IMR-90 (cell line): Measurements from ENCODE around the gene PIEZO2. TPM values are rescaled to one million over a fixed set of nuclear protein-coding genes. Genes with fewer than 3 reads are reported as not detected.

Source experiments
- ATAC-seq: fragments of 200-7000 bp; cut with Tn5 transposase; 2 replicates; pipeline ENCODE4 v1.9.1; 2020; ENCODE audit warnings: low read depth, mild to moderate bottlenecking, moderate library complexity
- BruUV-seq: library from RNA; stranded (reverse); fragments of 400-500 nt; replicated peaks from 2 replicates; lab custom pipeline; 2021; lab: Mats Ljungman, UMichigan
- CTCF ChIA-PET: fragments of 300-600 bp; formaldehyde crosslinking; extraction: SDS; loops from one replicate; lab custom pipeline; 2021; ENCODE audit warnings: antibody characterized with exemption; lab: Yijun Ruan, JAX
- POLR2A ChIA-PET: fragments of 300-600 bp; sonication (Branson Sonifier 250); formaldehyde crosslinking; loops from one replicate; lab custom pipeline; 2022; ENCODE audit warnings: antibody characterized with exemption; ENCODE audit not compliant: unreplicated experiment; lab: Charles Lee
- DNase-seq: peaks from one replicate; pipeline ENCODE4 v3.0.0; 2013
- H2AFZ ChIP-seq: replicated peaks from 2 replicates; pipeline ENCODE3; 2013; ENCODE audit warnings: low read length, mild to moderate bottlenecking; ENCODE audit not compliant: poor library complexity
- H2AK5ac ChIP-seq: 2 replicates; pipeline ENCODE4 v1.6.1; 2013; ENCODE audit warnings: low read depth, low read length, inconsistent platforms
- H2AK9ac ChIP-seq: replicated peaks from 2 replicates; pipeline ENCODE3; 2013; ENCODE audit warnings: mild to moderate bottlenecking, low read depth, low read length, moderate library complexity; ENCODE audit not compliant: poor library complexity
- H2BK120ac ChIP-seq: 2 replicates; pipeline ENCODE4 v1.6.1; 2013; ENCODE audit warnings: low read depth, low read length, inconsistent platforms
- H2BK15ac ChIP-seq: 3 replicates; pipeline ENCODE4 v1.6.1; 2013; ENCODE audit warnings: low read depth, low read length, inconsistent platforms
- H2BK20ac ChIP-seq: 2 replicates; pipeline ENCODE4 v1.6.1; 2013; ENCODE audit warnings: low read depth, mild to moderate bottlenecking, inconsistent platforms, low read length, moderate library complexity
- H2BK5ac ChIP-seq: 2 replicates; pipeline ENCODE4 v1.6.1; 2013; ENCODE audit warnings: mild to moderate bottlenecking, low read depth, low read length, inconsistent platforms; ENCODE audit not compliant: poor library complexity, severe bottlenecking
- H3K14ac ChIP-seq: replicated peaks from 2 replicates; pipeline ENCODE4 v1.6.1; 2013; ENCODE audit warnings: low read depth, low read length, inconsistent platforms
- H3K18ac ChIP-seq: 2 replicates; pipeline ENCODE4 v1.6.1; 2013; ENCODE audit warnings: low read depth, low read length, control low read depth
- H3K23ac ChIP-seq: 2 replicates; pipeline ENCODE4 v1.6.1; 2013; ENCODE audit warnings: low read depth, low read length, inconsistent platforms
- H3K27ac ChIP-seq: 2 replicates; pipeline ENCODE4 v1.5.1; 2013; ENCODE audit warnings: mild to moderate bottlenecking, control low read depth, low read length; ENCODE audit not compliant: insufficient read depth
- H3K27me3 ChIP-seq: 2 replicates; pipeline ENCODE4 v1.6.1; 2013; ENCODE audit warnings: low read length; ENCODE audit not compliant: control insufficient read depth, insufficient read depth
- H3K36me3 ChIP-seq: 2 replicates; pipeline ENCODE4 v1.6.1; 2013; ENCODE audit warnings: low read length, mixed read lengths; ENCODE audit not compliant: control insufficient read depth, insufficient read depth
- H3K4ac ChIP-seq: 2 replicates; pipeline ENCODE4 v1.6.1; 2013; ENCODE audit warnings: low read depth, low read length, inconsistent platforms
- H3K4me1 ChIP-seq: 2 replicates; pipeline ENCODE4 v1.6.1; 2013; ENCODE audit warnings: low read length, mixed read lengths; ENCODE audit not compliant: control insufficient read depth, insufficient read depth
- H3K4me2 ChIP-seq: 2 replicates; pipeline ENCODE4 v1.6.1; 2013; ENCODE audit warnings: low read depth, mild to moderate bottlenecking, control low read depth, low read length, moderate library complexity
- H3K4me3 ChIP-seq: 2 replicates; pipeline ENCODE4 v1.5.1; 2013; ENCODE audit warnings: low read depth, mild to moderate bottlenecking, control low read depth, low read length, moderate library complexity; ENCODE audit not compliant: insufficient read depth
- H3K56ac ChIP-seq: 2 replicates; pipeline ENCODE4 v1.6.1; 2013; ENCODE audit warnings: low read length, inconsistent platforms; ENCODE audit not compliant: insufficient read depth; ENCODE audit errors: extremely low read depth
- H3K79me1 ChIP-seq, 2 experiments: 2 replicates each; pipeline ENCODE4 v1.6.1; 2013; ENCODE audit warnings: low read length in 2 of 2, inconsistent platforms in 1 of 2, low read depth in 1 of 2
- H3K9ac ChIP-seq: 2 replicates; pipeline ENCODE4 v1.6.1; 2013; ENCODE audit warnings: low read depth, low read length, control low read depth
- H3K9me1 ChIP-seq: 2 replicates; pipeline ENCODE4 v1.6.1; 2013; ENCODE audit warnings: low read length, inconsistent platforms; ENCODE audit not compliant: insufficient read depth
- H3K9me3 ChIP-seq: 2 replicates; pipeline ENCODE4 v1.6.1; 2013; ENCODE audit warnings: low read length; ENCODE audit not compliant: control insufficient read depth, insufficient read depth
- H4K20me1 ChIP-seq: 2 replicates; pipeline ENCODE4 v1.6.1; 2013; ENCODE audit warnings: low read length, inconsistent platforms; ENCODE audit not compliant: insufficient read depth
- H4K5ac ChIP-seq: 2 replicates; pipeline ENCODE4 v1.6.1; 2013; ENCODE audit warnings: mild to moderate bottlenecking, low read depth, low read length, control low read depth
- H4K8ac ChIP-seq, 2 experiments: 2 replicates each; pipeline ENCODE4 v1.6.1; 2013; ENCODE audit warnings: low read depth in 2 of 2, low read length in 2 of 2, control low read depth in 1 of 2, inconsistent platforms in 1 of 2
- H4K91ac ChIP-seq: 2 replicates; pipeline ENCODE4 v1.6.1; 2013; ENCODE audit warnings: low read depth, low read length, inconsistent platforms; ENCODE audit not compliant: insufficient read depth
- BHLHE40 ChIP-seq: fragments of 150-350 bp; IDR thresholded peaks from 2 replicates; pipeline ENCODE4 v1.6.1; 2016; ENCODE audit warnings: mild to moderate bottlenecking, low read depth, low read length
- CEBPB ChIP-seq: IDR thresholded peaks from 2 replicates; pipeline ENCODE4 v1.6.1; 2012; ENCODE audit warnings: low read depth, low read length, improper control_type of control experiment
- CHD1 ChIP-seq: IDR thresholded peaks from 2 replicates; pipeline ENCODE4 v1.6.1; 2012; ENCODE audit warnings: low read depth, low read length, improper control_type of control experiment
- FOS ChIP-seq: fragments of 150-350 bp; IDR thresholded peaks from 2 replicates; pipeline ENCODE4 v1.6.1; 2016; ENCODE audit warnings: low read depth, low read length
- MAFK ChIP-seq: IDR thresholded peaks from 2 replicates; pipeline ENCODE4 v1.6.1; 2012; ENCODE audit warnings: low read depth, low read length, improper control_type of control experiment
- MXI1 ChIP-seq: IDR thresholded peaks from 2 replicates; pipeline ENCODE4 v1.6.1; 2012; ENCODE audit warnings: low read depth, mild to moderate bottlenecking, low read length, moderate library complexity, borderline replicate concordance
- NFE2L2 ChIP-seq: fragments of 150-350 bp; IDR thresholded peaks from 2 replicates; pipeline ENCODE4 v1.6.1; 2016; ENCODE audit warnings: low read depth, mild to moderate bottlenecking, low read length
- POLR2A ChIP-seq: IDR thresholded peaks from 2 replicates; pipeline ENCODE4 v1.6.1; 2012; ENCODE audit warnings: mild to moderate bottlenecking, low read depth, low read length
- RAD21 ChIP-seq: IDR thresholded peaks from 2 replicates; pipeline ENCODE4 v1.6.1; 2012; ENCODE audit warnings: low read length, improper control_type of control experiment
- RCOR1 ChIP-seq: IDR thresholded peaks from 2 replicates; pipeline ENCODE4 v1.6.1; 2012; ENCODE audit warnings: mild to moderate bottlenecking, low read length, improper control_type of control experiment; ENCODE audit not compliant: insufficient replicate concordance
- RFX5 ChIP-seq: IDR thresholded peaks from 2 replicates; pipeline ENCODE4 v1.8.0; 2012; ENCODE audit warnings: low read depth, mild to moderate bottlenecking, low read length, moderate library complexity
- SMC3 ChIP-seq: fragments of 150-350 bp; IDR thresholded peaks from 2 replicates; pipeline ENCODE4 v1.6.1; 2016; ENCODE audit warnings: low read depth, mild to moderate bottlenecking, antibody characterized with exemption, low read length, moderate library complexity
- WGBS, 2 experiments: methylation state at CpG; one replicate each; pipeline versions ENCODE4 v1.1.5 to v1.1.7; 2013; ENCODE audit warnings: missing lambda C conversion rate in 2 of 2; ENCODE audit not compliant: insufficient read length in 1 of 2; ENCODE audit errors: extremely low coverage in 2 of 2; 5-methylcytosine and 5-hydroxymethylcytosine counted together
- dilution Hi-C: fragments of 300-500 bp; cut with HindIII; formaldehyde crosslinking; loops from one replicate; pipeline ENCODE4 v1.14.3; 2018; ENCODE audit warnings: low sequenced_read_pairs; ENCODE audit not compliant: unreplicated experiment
- in situ Hi-C: fragments of 300-500 bp; cut with MboI; formaldehyde crosslinking; loops from 3 replicates; pipeline ENCODE4 v1.14.3; 2019; ENCODE audit warnings: low sequenced_read_pairs, inconsistent platforms, mixed read lengths
- intact Hi-C: fragments of 100-400 bp; cut with micrococcal nuclease; formaldehyde crosslinking; loops from 2 replicates; pipeline ENCODE4 v1.10.0; 2022
- polyA plus RNA-seq, 3 experiments: library from polyadenylated mRNA; depleted of rRNA; stranded (reverse); fragments of >200 nt; gene quantifications; 2 replicates each; pipeline ENCODE4 v1.2.3, GENCODE V29; 2012; ENCODE audit warnings: low replicate concordance in 1 of 3
- total RNA-seq: library from RNA; depleted of rRNA; stranded (reverse); fragments of >200 nt; gene quantifications from 2 replicates; pipeline ENCODE4 v1.2.3, GENCODE V29; 2012
- TF ChIP-seq, protein P1 (sequence below): conservative IDR thresholded peaks from 2 replicates; pipeline ENCODE4 v1.5.1; 2012; ENCODE audit warnings: mild to moderate bottlenecking, low read depth, low read length, improper control_type of control experiment
- TF ChIP-seq, protein P2 (sequence below): fragments of 150-350 bp; IDR thresholded peaks from 2 replicates; pipeline ENCODE4 v1.6.1; 2016; ENCODE audit warnings: low read depth, mild to moderate bottlenecking, low read length, moderate library complexity, borderline replicate concordance

PIEZO2 gene
- total and polyA plus RNA-seq, 2 of the 4 experiments (the other 2 are of a cell fraction): 2.4 to 4.1 TPM

DNA sequence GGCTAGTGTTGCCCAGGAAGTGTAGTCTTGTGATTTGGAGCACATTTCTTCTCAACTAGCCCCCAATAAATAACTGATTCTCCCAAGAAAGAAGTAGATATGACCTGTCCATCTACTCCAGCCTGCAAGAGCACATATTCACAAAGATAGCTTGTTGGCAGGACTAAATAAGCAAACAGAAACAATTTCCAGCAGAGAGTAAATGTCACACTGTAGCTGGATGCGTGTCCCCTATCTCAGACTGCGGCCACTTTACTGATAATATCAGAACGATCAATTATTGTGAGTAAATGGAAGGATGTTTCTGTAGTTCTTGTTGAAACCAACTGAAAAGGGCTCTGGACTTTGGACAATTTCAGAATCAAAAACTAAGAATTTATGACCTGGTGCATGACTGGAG is 97.9 kb downstream of the PIEZO2 start:
- POLR2A ChIA-PET: no interaction called here
- Histone ChIP-seq H3K18ac (no peak overlapping the region), H2BK5ac (no peak overlapping the region), H2AK5ac (no peak overlapping the region), H3K14ac (no peak overlapping the region), H3K9me1 (peaks cover 9% of the 10 kb centered on the region), H3K27ac (no peak overlapping the region), H2AK9ac (no peak overlapping the region), H3K9ac (no peak overlapping the region), H4K5ac (no peak overlapping the region), H3K4me1 (peaks cover 10% of the 10 kb centered on the region), H3K36me3 (no peaks in the 10 kb centered on the region), H3K56ac (no peak overlapping the region), H2BK15ac (no peak overlapping the region), H3K9me3 (no peaks in the 10 kb centered on the region), H3K23ac (no peak overlapping the region), H3K79me1 (peaks cover 3 to 8% of the 10 kb centered on the region in 2 experiments; a peak in 2 of 4 replicates), H3K4me3 (no peak overlapping the region), H2AFZ (no peak overlapping the region), H2BK120ac (peak overlapping the region; percentile 5; the same call in 1 of the 2 replicates), H4K20me1 (no peaks in the 10 kb centered on the region), H4K8ac (no peak overlapping the region), H3K4me2 (no peak overlapping the region), H3K27me3 (no peaks in the 10 kb centered on the region), H2BK20ac (no peak overlapping the region), H3K4ac (no peak overlapping the region), H4K91ac (no peak overlapping the region)
- TF ChIP-seq POLR2A (no peak), SMC3 (no peak), MAFK (no peak), MXI1 (no peak), FOS (no peak), CHD1 (no peak), CEBPB (no peak), RFX5 (no peak), RAD21 (no peak), RCOR1 (no peak), NFE2L2 (no peak), BHLHE40 (no peak)
- TF ChIP-seq, protein P1, sequence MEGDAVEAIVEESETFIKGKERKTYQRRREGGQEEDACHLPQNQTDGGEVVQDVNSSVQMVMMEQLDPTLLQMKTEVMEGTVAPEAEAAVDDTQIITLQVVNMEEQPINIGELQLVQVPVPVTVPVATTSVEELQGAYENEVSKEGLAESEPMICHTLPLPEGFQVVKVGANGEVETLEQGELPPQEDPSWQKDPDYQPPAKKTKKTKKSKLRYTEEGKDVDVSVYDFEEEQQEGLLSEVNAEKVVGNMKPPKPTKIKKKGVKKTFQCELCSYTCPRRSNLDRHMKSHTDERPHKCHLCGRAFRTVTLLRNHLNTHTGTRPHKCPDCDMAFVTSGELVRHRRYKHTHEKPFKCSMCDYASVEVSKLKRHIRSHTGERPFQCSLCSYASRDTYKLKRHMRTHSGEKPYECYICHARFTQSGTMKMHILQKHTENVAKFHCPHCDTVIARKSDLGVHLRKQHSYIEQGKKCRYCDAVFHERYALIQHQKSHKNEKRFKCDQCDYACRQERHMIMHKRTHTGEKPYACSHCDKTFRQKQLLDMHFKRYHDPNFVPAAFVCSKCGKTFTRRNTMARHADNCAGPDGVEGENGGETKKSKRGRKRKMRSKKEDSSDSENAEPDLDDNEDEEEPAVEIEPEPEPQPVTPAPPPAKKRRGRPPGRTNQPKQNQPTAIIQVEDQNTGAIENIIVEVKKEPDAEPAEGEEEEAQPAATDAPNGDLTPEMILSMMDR: no peak
- TF ChIP-seq, protein P2, sequence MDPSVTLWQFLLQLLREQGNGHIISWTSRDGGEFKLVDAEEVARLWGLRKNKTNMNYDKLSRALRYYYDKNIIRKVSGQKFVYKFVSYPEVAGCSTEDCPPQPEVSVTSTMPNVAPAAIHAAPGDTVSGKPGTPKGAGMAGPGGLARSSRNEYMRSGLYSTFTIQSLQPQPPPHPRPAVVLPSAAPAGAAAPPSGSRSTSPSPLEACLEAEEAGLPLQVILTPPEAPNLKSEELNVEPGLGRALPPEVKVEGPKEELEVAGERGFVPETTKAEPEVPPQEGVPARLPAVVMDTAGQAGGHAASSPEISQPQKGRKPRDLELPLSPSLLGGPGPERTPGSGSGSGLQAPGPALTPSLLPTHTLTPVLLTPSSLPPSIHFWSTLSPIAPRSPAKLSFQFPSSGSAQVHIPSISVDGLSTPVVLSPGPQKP: no peak
- no TSS peak for BruUV-seq
- dilution Hi-C loops (no loop called here), intact Hi-C loops (no loop called here), in situ Hi-C loops (no loop called here)
- ATAC-seq: no peak
- no peak for DNase-seq
- no CpG with 5 or more reads among the region's 3 CpGs for WGBS, 2 experiments
- CTCF ChIA-PET: interaction anchor here (0.6 to 2.5 kb wide), 3 partner anchors 11 to 248 kb away, joined by 3 to 7 read pairs (median 3); no protein-coding TSS in a partner anchor
